ENCODE results near the gene P2RY11.

The P2RY11 gene

DNA sequence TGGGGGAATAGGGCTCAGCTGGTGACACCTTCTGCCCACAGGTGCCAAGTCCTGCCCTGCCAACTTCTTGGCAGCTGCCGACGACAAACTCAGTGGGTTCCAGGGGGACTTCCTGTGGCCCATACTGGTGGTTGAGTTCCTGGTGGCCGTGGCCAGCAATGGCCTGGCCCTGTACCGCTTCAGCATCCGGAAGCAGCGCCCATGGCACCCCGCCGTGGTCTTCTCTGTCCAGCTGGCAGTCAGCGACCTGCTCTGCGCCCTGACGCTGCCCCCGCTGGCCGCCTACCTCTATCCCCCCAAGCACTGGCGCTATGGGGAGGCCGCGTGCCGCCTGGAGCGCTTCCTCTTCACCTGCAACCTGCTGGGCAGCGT, 2.1 kb downstream of the P2RY11 start:
- TF ChIP-seq, protein P1, sequence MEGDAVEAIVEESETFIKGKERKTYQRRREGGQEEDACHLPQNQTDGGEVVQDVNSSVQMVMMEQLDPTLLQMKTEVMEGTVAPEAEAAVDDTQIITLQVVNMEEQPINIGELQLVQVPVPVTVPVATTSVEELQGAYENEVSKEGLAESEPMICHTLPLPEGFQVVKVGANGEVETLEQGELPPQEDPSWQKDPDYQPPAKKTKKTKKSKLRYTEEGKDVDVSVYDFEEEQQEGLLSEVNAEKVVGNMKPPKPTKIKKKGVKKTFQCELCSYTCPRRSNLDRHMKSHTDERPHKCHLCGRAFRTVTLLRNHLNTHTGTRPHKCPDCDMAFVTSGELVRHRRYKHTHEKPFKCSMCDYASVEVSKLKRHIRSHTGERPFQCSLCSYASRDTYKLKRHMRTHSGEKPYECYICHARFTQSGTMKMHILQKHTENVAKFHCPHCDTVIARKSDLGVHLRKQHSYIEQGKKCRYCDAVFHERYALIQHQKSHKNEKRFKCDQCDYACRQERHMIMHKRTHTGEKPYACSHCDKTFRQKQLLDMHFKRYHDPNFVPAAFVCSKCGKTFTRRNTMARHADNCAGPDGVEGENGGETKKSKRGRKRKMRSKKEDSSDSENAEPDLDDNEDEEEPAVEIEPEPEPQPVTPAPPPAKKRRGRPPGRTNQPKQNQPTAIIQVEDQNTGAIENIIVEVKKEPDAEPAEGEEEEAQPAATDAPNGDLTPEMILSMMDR (IDR thresholded peaks at IDR 0.05; ENCODE audit: borderline replicate concordance, control extremely low read depth, extremely low read depth, insufficient read depth, missing control alignments) = no peak

DNA sequence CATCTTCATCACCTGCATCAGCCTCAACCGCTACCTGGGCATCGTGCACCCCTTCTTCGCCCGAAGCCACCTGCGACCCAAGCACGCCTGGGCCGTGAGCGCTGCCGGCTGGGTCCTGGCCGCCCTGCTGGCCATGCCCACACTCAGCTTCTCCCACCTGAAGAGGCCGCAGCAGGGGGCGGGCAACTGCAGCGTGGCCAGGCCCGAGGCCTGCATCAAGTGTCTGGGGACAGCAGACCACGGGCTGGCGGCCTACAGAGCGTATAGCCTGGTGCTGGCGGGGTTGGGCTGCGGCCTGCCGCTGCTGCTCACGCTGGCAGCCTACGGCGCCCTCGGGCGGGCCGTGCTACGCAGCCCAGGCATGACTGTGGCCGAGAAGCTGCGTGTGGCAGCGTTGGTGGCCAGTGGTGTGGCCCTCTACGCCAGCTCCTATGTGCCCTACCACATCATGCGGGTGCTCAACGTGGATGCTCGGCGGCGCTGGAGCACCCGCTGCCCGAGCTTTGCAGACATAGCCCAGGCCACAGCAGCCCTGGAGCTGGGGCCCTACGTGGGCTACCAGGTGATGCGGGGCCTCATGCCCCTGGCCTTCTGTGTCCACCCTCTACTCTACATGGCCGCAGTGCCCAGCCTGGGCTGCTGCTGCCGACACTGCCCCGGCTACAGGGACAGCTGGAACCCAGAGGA, 2.6 kb downstream of the P2RY11 start:
- TF ChIP-seq, protein P1 (IDR thresholded peaks at IDR 0.05; ENCODE audit: borderline replicate concordance, control extremely low read depth, extremely low read depth, insufficient read depth, missing control alignments) = no peak
- in situ Hi-C loops (cut with MboI; ENCODE audit: low sequenced_read_pairs, unreplicated experiment) = no loop called here
- no peak for DNase-seq (ENCODE audit: low spot score)

More for the DNA sequence above, 2.1 kb downstream of the P2RY11 start:
- no peak for DNase-seq (ENCODE audit: low spot score)
- in situ Hi-C loops (cut with MboI; ENCODE audit: low sequenced_read_pairs, unreplicated experiment) = no loop called here

DNA sequence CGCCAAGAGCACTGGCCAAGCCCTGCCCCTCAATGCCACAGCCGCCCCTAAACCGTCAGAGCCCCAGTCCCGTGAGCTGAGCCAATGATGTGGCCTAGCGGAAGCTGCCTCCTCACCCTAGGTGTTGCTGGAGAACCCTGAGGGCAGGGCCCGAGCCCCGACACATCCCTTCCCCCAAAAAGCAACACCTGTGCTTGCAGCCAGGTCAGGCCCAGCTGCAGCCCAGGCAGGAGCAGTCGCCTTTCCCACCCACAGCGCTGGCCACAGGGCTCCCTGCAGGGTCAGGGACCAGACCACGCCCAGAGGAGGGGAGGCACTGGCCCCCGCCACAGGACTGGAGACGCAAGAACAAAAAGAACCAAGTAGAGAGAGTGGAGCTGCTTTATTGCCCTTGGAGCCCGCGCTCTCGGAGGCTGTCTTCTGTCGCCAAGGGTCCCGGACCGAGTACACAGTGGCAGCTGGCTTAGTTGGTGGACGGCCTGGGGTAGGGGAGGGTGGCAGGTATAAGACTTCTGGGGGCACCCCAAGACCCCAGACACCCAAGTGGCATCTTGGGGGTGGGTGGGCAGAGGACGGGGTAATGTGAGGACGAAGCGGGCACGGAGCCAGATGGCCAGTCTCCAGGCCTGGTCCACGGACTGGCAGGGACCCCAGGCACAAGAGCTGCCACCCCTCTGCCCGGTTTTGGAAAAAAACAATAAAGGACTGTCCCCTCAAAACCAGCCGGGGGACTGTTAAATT, 3.3 kb downstream of the P2RY11 start:
- DNase-seq (ENCODE audit: low spot score) = no peak
- TF ChIP-seq, protein P1 (IDR thresholded peaks at IDR 0.05; ENCODE audit: borderline replicate concordance, control extremely low read depth, extremely low read depth, insufficient read depth, missing control alignments) = no peak
- in situ Hi-C loops (cut with MboI; ENCODE audit: low sequenced_read_pairs, unreplicated experiment) = no loop called here

DNA sequence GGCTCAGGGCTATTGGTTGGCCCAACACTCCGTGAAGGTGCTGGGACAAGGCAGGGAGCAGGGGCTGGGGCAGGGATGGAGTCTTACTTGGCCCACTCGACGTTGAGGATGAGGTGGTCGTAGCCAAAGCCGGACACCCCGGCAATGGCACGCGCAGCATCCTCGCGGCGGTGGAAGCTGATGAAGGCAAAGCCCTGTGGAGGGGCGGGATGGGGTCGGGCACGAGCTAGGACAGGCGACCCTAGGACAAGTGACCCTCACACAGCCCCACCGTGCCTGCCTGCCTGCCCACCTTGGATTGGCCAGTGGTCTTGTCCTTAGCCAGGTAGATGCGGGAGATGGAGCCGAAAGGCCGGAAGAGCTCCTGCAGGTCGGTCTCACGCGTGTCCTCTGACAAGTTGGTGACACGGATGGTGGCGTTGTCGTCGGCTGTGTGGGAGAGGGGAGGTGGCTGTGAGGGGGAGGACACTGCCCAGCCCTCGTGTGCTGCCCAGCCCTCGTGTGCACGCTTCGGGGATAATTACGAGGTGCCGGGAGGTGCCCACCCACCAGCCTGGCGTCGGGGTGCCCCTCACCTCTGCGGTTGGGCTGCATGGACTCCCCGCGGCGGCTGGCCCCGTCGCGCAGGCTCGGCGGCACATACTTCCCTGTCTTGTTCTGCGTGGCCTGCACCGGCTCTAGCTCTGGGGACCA, 4.0 kb downstream of the P2RY11 start:
- in situ Hi-C loops (cut with MboI; ENCODE audit: low sequenced_read_pairs, unreplicated experiment) = no loop called here
- DNase-seq (ENCODE audit: low spot score) = no peak
- TF ChIP-seq, protein P1 (IDR thresholded peaks at IDR 0.05; ENCODE audit: borderline replicate concordance, control extremely low read depth, extremely low read depth, insufficient read depth, missing control alignments) = no peak

DNA sequence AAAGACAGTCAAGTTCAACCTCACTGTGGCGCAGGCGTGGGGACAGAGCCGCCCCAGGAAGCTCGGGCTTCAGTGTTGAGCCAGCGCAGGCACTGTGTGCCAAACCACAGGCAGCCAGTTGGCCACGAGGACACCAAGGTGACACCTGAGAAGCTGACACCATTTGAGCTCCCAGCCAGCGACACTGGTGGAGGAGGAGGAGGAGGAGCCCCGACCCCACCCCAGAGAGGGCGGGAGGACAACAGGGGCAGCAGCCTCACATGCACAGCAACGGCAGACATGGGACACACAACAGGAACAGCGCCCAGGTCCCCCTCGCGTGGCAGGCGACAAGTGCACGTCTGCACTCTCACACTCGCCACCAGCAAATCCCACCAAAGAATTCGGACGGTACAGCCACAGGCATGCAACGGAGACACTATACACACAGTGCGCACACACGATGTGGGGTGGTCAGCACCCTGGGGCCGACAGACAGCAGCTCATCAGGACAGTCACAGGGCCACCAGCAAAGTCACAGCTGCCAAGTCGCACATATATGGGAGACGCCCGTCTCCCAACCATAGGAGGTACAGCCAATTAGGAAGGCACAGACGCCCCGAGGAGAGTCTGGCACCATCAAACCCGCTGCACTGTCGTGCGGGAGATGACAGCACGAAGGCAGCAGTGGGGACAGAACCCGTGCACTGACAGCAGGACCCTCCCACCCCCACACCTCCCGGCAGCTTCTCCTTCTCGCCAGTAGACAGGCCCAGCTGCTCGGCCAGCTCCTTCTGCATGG, 4.8 kb downstream of the P2RY11 start:
- TF ChIP-seq, protein P1 (IDR thresholded peaks at IDR 0.05; ENCODE audit: borderline replicate concordance, control extremely low read depth, extremely low read depth, insufficient read depth, missing control alignments) = no peak
- no peak for DNase-seq (ENCODE audit: low spot score)
- in situ Hi-C loops (cut with MboI; ENCODE audit: low sequenced_read_pairs, unreplicated experiment) = no loop called here

All from GM13976 (cell line).